A673 (cell line): ENCODE data around the gene LMTK2. TPM values are rescaled to one million over a fixed set of nuclear protein-coding genes. Genes with fewer than 3 reads are reported as not detected.
A peak's percentile ranks its signal among the peaks of the same experiment; 100 is the strongest.

ENCODE experiments used
- BruUV-seq: library from RNA; stranded (reverse); fragments of 400-500 nt; replicated peaks from 2 replicates; lab custom pipeline; 2021; lab: Mats Ljungman, UMichigan
- CTCF ChIA-PET: fragments of 300-600 bp; sonication (Branson Sonifier 250); formaldehyde crosslinking; loops from one replicate; lab custom pipeline; 2022; ENCODE audit warnings: antibody characterized with exemption; lab: Charles Lee
- POLR2A ChIA-PET: fragments of 300-600 bp; sonication (Branson Sonifier 250); formaldehyde crosslinking; loops from one replicate; lab custom pipeline; 2022; ENCODE audit warnings: antibody characterized with exemption; ENCODE audit not compliant: low non-redundant PET; lab: Charles Lee
- DNase-seq: peaks from one replicate; pipeline ENCODE4 v3.0.0-alpha.2; 2015; ENCODE audit warnings: low spot score
- H3K27ac ChIP-seq: fragments of 200-600 bp; sonication (generic); 2 replicates; pipeline ENCODE4 v1.5.1; 2016; ENCODE audit warnings: mixed run types, low read depth, mild to moderate bottlenecking, mixed read lengths, antibody characterized with exemption, low read length; ENCODE audit not compliant: poor library complexity, severe bottlenecking
- H3K27me3 ChIP-seq: fragments of 200-600 bp; sonication (generic); replicated peaks from 2 replicates; pipeline ENCODE4 v1.6.1; 2017; ENCODE audit warnings: mixed run types, low read depth, mild to moderate bottlenecking, mixed read lengths, antibody characterized with exemption, low read length; ENCODE audit not compliant: insufficient read depth, poor library complexity
- H3K36me3 ChIP-seq: fragments of 200-600 bp; sonication (generic); 2 replicates; pipeline ENCODE4 v1.6.1; 2016; ENCODE audit warnings: mixed run types, mild to moderate bottlenecking, mixed read lengths, antibody characterized with exemption, low read length; ENCODE audit not compliant: insufficient read depth, poor library complexity, severe bottlenecking
- H3K4me1 ChIP-seq: fragments of 200-600 bp; sonication (generic); 2 replicates; pipeline ENCODE4 v1.6.1; 2017; ENCODE audit warnings: mixed run types, mild to moderate bottlenecking, mixed read lengths, antibody characterized with exemption, low read length; ENCODE audit not compliant: insufficient read depth, poor library complexity, severe bottlenecking
- H3K4me3 ChIP-seq: fragments of 200-600 bp; sonication (generic); 2 replicates; pipeline ENCODE4 v1.5.1; 2016; ENCODE audit warnings: low read depth, mixed run types, mild to moderate bottlenecking, mixed read lengths, low read length; ENCODE audit not compliant: poor library complexity, severe bottlenecking
- H3K9me3 ChIP-seq: fragments of 200-600 bp; sonication (generic); 2 replicates; pipeline ENCODE4 v1.6.1; 2016; ENCODE audit warnings: mixed run types, low read depth, mild to moderate bottlenecking, mixed read lengths, antibody characterized with exemption, low read length; ENCODE audit not compliant: poor library complexity, severe bottlenecking
- EZH2 ChIP-seq: fragments of 200-600 bp; sonication (generic); IDR thresholded peaks from 2 replicates; pipeline ENCODE4 v1.6.1; 2017; ENCODE audit warnings: borderline replicate concordance, low read depth, mild to moderate bottlenecking, mixed read lengths, antibody characterized with exemption, low read length; ENCODE audit not compliant: poor library complexity, severe bottlenecking
- intact Hi-C: fragments of 100-400 bp; cut with micrococcal nuclease; formaldehyde crosslinking; loops from one replicate; pipeline ENCODE4 v1.10.0; 2022; ENCODE audit not compliant: unreplicated experiment
- total RNA-seq: library from RNA; stranded (reverse); gene quantifications from 2 replicates; pipeline ENCODE4 v1.2.3, GENCODE V29; 2021
- TF ChIP-seq, protein P1 (sequence below): fragments of 300-800, 200-600 bp; sonication (generic); conservative IDR thresholded peaks from 2 replicates; pipeline ENCODE4 v1.5.1; 2017; ENCODE audit warnings: low read depth, mild to moderate bottlenecking, antibody characterized with exemption, low read length, moderate library complexity, mixed read lengths

The LMTK2 gene
- total RNA-seq, 1 experiment from 2014 or later = 20.6 TPM

DNA sequence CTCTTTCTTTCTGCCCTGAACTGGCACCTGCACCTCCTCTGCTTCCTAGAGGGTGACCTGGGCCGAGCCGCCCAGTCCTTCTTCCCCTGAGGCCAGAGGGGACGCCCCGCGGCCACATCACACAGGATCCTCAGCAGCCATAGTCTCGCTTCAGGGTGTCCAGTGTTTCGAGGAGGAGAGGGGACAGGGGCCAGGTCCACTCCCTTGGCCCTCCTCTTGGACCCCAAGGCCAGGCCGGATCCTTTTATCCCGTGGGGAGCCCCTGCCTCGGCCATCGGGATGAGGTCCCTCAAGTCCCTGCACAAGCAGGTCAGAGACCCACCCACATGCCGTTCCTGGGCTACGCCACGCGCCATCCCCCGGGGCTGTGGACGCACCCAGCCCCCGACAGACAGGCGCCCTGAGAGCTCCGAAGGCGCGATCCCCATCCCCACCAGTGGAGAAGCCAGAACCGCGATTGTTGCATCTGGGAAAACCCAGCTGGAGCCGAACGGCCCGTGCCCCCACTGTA, 108.2 kb downstream of the LMTK2 start:
- no peak overlapping the region for H3K27ac ChIP-seq
- TF ChIP-seq, protein P1, sequence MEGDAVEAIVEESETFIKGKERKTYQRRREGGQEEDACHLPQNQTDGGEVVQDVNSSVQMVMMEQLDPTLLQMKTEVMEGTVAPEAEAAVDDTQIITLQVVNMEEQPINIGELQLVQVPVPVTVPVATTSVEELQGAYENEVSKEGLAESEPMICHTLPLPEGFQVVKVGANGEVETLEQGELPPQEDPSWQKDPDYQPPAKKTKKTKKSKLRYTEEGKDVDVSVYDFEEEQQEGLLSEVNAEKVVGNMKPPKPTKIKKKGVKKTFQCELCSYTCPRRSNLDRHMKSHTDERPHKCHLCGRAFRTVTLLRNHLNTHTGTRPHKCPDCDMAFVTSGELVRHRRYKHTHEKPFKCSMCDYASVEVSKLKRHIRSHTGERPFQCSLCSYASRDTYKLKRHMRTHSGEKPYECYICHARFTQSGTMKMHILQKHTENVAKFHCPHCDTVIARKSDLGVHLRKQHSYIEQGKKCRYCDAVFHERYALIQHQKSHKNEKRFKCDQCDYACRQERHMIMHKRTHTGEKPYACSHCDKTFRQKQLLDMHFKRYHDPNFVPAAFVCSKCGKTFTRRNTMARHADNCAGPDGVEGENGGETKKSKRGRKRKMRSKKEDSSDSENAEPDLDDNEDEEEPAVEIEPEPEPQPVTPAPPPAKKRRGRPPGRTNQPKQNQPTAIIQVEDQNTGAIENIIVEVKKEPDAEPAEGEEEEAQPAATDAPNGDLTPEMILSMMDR = no peak
- TF ChIP-seq EZH2 = no peak
- H3K4me3 ChIP-seq = no peak overlapping the region
- no TSS peak for BruUV-seq
- no peaks in the 10 kb centered on the region for H3K27me3 ChIP-seq
- H3K36me3 ChIP-seq = no peaks in the 10 kb centered on the region
- POLR2A ChIA-PET = no interaction called here
- H3K4me1 ChIP-seq = no peaks in the 10 kb centered on the region
- intact Hi-C loops = no loop called here
- DNase-seq = no peak
- CTCF ChIA-PET = no interaction called here
- no peaks in the 10 kb centered on the region for H3K9me3 ChIP-seq

DNA sequence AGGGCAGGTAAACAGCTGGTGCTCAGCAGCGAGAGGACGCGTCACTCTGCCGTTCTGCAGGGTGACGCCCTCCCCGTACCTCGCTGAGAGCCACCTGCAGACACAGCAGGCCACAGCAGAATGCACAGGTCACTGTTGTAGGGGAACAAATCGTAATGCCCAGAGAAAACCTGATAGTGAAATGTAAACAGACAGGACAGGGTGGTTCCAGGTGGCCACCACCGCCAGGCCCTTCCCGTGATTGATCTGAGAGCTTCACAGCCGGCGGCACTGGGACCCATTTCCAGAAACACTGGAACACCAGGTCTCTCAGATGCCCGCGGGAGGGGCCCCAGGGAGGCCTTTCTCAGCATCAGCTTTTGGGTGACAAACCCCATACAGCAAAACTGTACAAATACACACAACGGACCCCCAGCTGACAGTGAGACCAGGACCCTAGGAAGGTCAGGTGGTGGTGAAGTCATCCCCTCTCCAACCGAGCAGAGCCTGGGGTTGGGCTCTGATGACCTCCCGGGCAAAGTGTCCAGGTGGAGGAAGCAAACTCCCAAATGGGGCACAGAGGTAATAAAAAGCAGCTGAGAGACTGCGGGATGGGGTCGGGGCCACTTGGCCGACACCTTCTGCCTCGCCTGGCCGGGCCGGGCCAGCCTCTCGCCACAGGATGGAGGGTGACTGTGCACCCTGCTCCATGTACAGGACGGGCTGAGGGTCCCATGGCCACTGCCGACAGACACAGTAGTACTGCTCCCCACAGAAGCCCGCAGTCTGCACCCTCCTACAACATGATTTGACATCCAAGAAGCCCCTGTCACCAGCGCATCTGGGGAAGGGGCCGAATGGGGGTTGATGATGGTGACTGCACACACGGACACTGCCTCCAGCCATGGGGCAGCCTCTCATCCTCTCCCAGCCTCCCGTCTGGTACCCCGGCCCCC, 109.2 kb downstream of the LMTK2 start:
- TF ChIP-seq, protein P1 = no peak
- no peak for TF ChIP-seq EZH2
- no peak overlapping the region for H3K27ac ChIP-seq
- no peaks in the 10 kb centered on the region for H3K4me1 ChIP-seq
- intact Hi-C loops = no loop called here
- no peak for DNase-seq
- ChIA-PET CTCF (no interaction called here), POLR2A (no interaction called here)
- TSS peak; percentile 59 for BruUV-seq
- no peaks in the 10 kb centered on the region for H3K9me3 ChIP-seq
- H3K36me3 ChIP-seq = no peaks in the 10 kb centered on the region
- H3K27me3 ChIP-seq = no peaks in the 10 kb centered on the region
- no peak overlapping the region for H3K4me3 ChIP-seq

DNA sequence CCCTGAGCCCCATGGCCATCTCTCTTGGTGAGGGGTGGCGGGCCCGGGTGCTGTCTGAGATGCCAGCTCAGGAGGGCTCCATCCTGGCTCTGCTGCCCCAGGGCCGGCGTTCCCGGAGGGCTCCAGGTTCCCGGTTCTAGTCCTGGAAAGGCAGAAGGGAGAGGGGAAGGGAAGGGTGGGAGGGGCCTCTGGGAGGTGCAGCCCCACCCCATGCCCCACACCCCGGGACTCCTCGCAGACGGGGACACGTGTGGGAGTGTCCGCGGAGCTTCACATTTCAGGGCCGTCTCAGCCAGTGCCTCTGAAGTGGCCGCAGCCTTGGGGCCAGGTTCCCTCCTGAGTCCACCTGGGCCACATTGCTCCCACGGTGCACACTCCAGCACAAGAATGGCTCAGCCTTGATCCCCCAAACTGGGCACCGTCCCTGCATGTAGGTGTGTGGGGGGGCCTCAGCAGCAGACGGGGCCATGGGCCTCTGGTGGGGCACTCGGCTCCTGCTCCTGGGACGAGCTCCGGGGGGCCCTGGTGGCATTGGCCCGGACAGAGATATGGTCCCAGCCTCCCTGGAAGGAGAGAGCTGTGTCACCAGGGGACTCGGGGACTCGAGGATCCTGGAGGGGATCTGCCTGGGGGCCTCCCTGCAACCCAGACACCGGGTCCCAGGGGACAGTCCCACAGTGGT, 110.4 kb downstream of the LMTK2 start:
- POLR2A ChIA-PET = no interaction called here
- no peak for TF ChIP-seq EZH2
- TF ChIP-seq, protein P1 = no peak
- no peaks in the 10 kb centered on the region for H3K27me3 ChIP-seq
- no TSS peak for BruUV-seq
- no peaks in the 10 kb centered on the region for H3K36me3 ChIP-seq
- H3K9me3 ChIP-seq = no peaks in the 10 kb centered on the region
- no peak overlapping the region for H3K4me3 ChIP-seq
- DNase-seq = no peak
- CTCF ChIA-PET = no interaction called here
- no peak overlapping the region for H3K27ac ChIP-seq
- intact Hi-C loops = no loop called here
- no peaks in the 10 kb centered on the region for H3K4me1 ChIP-seq
